Keratinocyte (primary cell): ENCODE data around the gene VMP1.

Experiments used
- CTCF ChIP-seq, 3 experiments: IDR thresholded peaks in 1 of 3; conservative IDR thresholded peaks in 1 of 3; optimal IDR thresholded peaks in 1 of 3; 2 replicates in 2 of 3; 3 replicates in 1 of 3; pipeline versions ENCODE3 to v1.5.1; 2011; ENCODE audit warnings: low read length in 3 of 3, mild to moderate bottlenecking in 3 of 3, moderate library complexity in 2 of 3, control low read depth in 1 of 3, inconsistent platforms in 1 of 3; ENCODE audit not compliant: insufficient read depth in 2 of 3; ENCODE audit errors: extremely low read depth in 1 of 3
- EZH2 ChIP-seq: IDR thresholded peaks from one replicate; pipeline ENCODE4 v1.6.1; 2012; ENCODE audit warnings: inconsistent platforms, mild to moderate bottlenecking, low read length, moderate library complexity

DNA sequence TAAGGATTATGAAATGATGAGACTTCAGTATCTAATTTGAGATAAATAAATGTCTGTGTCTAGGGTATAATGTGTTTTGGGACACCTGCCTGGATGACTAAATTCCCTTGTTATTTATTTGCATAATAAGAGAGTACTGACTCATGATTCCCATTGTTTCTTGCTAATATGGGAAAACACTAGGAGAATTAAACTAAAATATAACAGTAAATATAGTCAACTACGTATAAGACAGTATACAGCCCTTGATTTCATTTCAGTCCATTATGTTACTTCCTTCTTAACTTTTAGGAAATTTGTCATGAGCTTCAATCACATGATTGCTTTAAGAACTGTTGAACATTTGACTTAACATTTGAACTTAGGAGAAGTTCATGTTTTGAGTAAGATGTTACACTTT lies 62.4 kb downstream of the VMP1 start:
- no peak for TF ChIP-seq CTCF (optimal IDR thresholded peaks at IDR 0.05 in 1 of 3, IDR thresholded peaks at IDR 0.05 in 1 of 3, conservative IDR thresholded peaks at IDR 0.05 in 1 of 3; ENCODE audit: extremely low read depth in 1 of 3, insufficient read depth in 2 of 3, low read length in 3 of 3)
- TF ChIP-seq EZH2 = no peak
